ENCODE data around the gene SORCS3. TPM values are rescaled to one million over a fixed set of nuclear protein-coding genes. Genes with fewer than 3 reads are reported as not detected.

SORCS3 gene
- total RNA-seq, 1 donor from 2014 or later = 0.31 TPM

DNA sequence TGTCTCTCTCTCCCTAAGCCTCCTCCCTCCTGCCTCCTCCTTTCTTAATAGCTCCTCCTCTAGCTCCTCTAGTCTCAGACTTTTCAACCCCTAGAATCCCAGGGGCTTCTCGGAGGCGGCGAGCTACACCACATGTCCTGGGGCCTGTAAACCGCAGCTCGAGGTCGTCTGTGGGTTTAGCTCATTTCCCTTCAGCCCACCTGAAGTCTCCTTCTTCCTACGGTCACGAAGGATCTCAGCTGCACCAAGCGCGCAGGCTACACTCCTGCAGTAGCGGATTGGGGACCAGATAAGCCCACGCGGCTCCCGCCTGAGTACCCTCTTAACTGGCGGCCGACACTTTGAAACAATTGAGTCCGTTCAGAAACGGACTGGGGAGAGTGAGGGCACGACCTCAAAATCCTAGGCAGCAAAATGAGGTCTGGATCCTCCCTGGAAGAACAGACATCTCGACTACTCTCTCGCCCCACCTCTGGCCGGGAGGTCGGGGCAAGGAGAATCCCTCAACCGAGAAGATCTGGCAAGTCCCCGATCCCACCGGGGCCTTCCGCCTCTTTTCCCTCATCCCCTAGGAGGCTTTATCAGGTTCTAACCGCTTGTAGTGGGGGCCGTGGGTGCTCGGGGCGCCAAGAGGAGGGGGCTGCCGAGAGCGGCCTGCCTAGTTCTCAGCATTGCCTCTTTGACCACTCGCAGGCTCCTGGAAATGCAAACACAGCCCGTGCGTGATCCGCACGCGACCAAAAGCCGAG lies 1.3 kb upstream of the SORCS3 start:
- no peak for DNase-seq (ENCODE audit: low spot score, unreplicated experiment)
- peaks cover 85% of the 10 kb centered on the region for H3K27me3 Mint-ChIP-seq
- peak overlapping the region; percentile 71 for H3K4me3 Mint-ChIP-seq (ENCODE audit: low read depth)
- no peaks in the 10 kb centered on the region for H3K36me3 Mint-ChIP-seq (ENCODE audit: insufficient read depth)
- H3K9me3 Mint-ChIP-seq (ENCODE audit: low read depth) = no peaks in the 10 kb centered on the region
- TF ChIP-seq, protein P1, sequence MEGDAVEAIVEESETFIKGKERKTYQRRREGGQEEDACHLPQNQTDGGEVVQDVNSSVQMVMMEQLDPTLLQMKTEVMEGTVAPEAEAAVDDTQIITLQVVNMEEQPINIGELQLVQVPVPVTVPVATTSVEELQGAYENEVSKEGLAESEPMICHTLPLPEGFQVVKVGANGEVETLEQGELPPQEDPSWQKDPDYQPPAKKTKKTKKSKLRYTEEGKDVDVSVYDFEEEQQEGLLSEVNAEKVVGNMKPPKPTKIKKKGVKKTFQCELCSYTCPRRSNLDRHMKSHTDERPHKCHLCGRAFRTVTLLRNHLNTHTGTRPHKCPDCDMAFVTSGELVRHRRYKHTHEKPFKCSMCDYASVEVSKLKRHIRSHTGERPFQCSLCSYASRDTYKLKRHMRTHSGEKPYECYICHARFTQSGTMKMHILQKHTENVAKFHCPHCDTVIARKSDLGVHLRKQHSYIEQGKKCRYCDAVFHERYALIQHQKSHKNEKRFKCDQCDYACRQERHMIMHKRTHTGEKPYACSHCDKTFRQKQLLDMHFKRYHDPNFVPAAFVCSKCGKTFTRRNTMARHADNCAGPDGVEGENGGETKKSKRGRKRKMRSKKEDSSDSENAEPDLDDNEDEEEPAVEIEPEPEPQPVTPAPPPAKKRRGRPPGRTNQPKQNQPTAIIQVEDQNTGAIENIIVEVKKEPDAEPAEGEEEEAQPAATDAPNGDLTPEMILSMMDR (IDR thresholded peaks at IDR 0.05; ENCODE audit: unreplicated experiment) = no peak
- H3K4me1 Mint-ChIP-seq (ENCODE audit: low read depth) = peaks cover 17% of the 10 kb centered on the region
- peak overlapping the region; percentile 69 for H3K27ac Mint-ChIP-seq

GRCh38 chr10:104640339-104641186 lies 527 bp upstream of the SORCS3 start:
- TF ChIP-seq, protein P1 (IDR thresholded peaks at IDR 0.05; ENCODE audit: unreplicated experiment) = peak; percentile 41
- Mint-ChIP-seq H3K27me3 (peaks cover 88% of the 10 kb centered on the region), H3K4me1 (ENCODE audit: low read depth) (peaks cover 17% of the 10 kb centered on the region), H3K9me3 (ENCODE audit: low read depth) (no peaks in the 10 kb centered on the region), H3K27ac (no peak overlapping the region), H3K4me3 (ENCODE audit: low read depth) (peak overlapping the region; percentile 71), H3K36me3 (ENCODE audit: insufficient read depth) (no peaks in the 10 kb centered on the region)
- no peak for DNase-seq (ENCODE audit: low spot score, unreplicated experiment)

GRCh38 chr10:104641937-104642657 lies 1.0 kb downstream of the SORCS3 start:
- H3K36me3 Mint-ChIP-seq (ENCODE audit: insufficient read depth) = no peaks in the 10 kb centered on the region
- no peak overlapping the region for H3K27ac Mint-ChIP-seq
- peaks cover 17% of the 10 kb centered on the region for H3K4me1 Mint-ChIP-seq (ENCODE audit: low read depth)
- H3K9me3 Mint-ChIP-seq (ENCODE audit: low read depth) = no peaks in the 10 kb centered on the region
- TF ChIP-seq, protein P1 (IDR thresholded peaks at IDR 0.05; ENCODE audit: unreplicated experiment) = no peak
- peaks cover 88% of the 10 kb centered on the region for H3K27me3 Mint-ChIP-seq
- DNase-seq (ENCODE audit: low spot score, unreplicated experiment) = no peak
- H3K4me3 Mint-ChIP-seq (ENCODE audit: low read depth) = peak overlapping the region; percentile 61

- no peaks in the 10 kb centered on the region for H3K36me3 Mint-ChIP-seq (ENCODE audit: insufficient read depth)
- H3K9me3 Mint-ChIP-seq (ENCODE audit: low read depth) = no peaks in the 10 kb centered on the region
- peak; percentile 78 for DNase-seq (ENCODE audit: low spot score, unreplicated experiment)
- TF ChIP-seq, protein P1 (IDR thresholded peaks at IDR 0.05; ENCODE audit: unreplicated experiment) = peak; percentile 66
- H3K4me1 Mint-ChIP-seq (ENCODE audit: low read depth) = peaks cover 17% of the 10 kb centered on the region
- peaks cover 88% of the 10 kb centered on the region for H3K27me3 Mint-ChIP-seq
- no peak overlapping the region for H3K27ac Mint-ChIP-seq
- H3K4me3 Mint-ChIP-seq (ENCODE audit: low read depth) = peak overlapping the region; percentile 61
Observed at GRCh38 chr10:104642658-104643302, 1.7 kb downstream of the SORCS3 start.

All from progenitor cell of endocrine pancreas (in vitro differentiated cells).